ENCODE measurements around the gene CPLX1. TPM values are rescaled to one million over a fixed set of nuclear protein-coding genes. Genes with fewer than 3 reads are reported as not detected.

The CPLX1 gene
- total RNA-seq, 6 experiments from 2014 or later: 0.12 to 0.32 (median 0.20) TPM; not detected in 1

DNA sequence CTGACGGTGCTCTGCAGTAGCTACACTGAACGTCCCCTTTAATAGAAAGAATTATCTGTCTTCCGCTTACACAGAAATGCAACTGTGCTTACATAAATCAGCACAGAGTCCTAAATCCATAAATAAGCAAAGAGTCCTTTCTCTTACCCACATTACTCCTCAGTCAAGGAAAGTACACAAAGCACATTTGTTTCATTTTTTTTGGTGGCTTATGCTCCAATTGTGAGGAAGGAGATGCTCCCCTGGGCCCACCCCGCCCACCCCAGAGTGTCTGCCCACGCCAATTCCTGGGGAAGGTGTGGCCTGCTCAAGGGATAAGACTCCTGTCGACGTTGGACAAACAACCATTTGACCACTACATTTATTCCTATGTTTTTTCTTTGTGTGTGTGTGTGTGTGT, 53.8 kb downstream of the CPLX1 start:
- peaks cover 15% of the 10 kb centered on the region for H3K9me3 Mint-ChIP-seq
- H3K27me3 Mint-ChIP-seq (ENCODE audit: insufficient read depth): peaks cover 10% of the 10 kb centered on the region; the same call in 1 of the 2 replicates
- peaks cover 11% of the 10 kb centered on the region for H3K4me1 Mint-ChIP-seq (ENCODE audit: low read depth)
- H3K36me3 Mint-ChIP-seq (ENCODE audit: low read depth): peaks cover 64% of the 10 kb centered on the region
- H3K4me3 Mint-ChIP-seq: no peak overlapping the region
- no peak for DNase-seq
- TF ChIP-seq, protein P1, sequence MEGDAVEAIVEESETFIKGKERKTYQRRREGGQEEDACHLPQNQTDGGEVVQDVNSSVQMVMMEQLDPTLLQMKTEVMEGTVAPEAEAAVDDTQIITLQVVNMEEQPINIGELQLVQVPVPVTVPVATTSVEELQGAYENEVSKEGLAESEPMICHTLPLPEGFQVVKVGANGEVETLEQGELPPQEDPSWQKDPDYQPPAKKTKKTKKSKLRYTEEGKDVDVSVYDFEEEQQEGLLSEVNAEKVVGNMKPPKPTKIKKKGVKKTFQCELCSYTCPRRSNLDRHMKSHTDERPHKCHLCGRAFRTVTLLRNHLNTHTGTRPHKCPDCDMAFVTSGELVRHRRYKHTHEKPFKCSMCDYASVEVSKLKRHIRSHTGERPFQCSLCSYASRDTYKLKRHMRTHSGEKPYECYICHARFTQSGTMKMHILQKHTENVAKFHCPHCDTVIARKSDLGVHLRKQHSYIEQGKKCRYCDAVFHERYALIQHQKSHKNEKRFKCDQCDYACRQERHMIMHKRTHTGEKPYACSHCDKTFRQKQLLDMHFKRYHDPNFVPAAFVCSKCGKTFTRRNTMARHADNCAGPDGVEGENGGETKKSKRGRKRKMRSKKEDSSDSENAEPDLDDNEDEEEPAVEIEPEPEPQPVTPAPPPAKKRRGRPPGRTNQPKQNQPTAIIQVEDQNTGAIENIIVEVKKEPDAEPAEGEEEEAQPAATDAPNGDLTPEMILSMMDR (IDR thresholded peaks at IDR 0.05): no peak
- H3K27ac Mint-ChIP-seq: peak overlapping the region; percentile 26; the same call in 1 of the 2 replicates

DNA sequence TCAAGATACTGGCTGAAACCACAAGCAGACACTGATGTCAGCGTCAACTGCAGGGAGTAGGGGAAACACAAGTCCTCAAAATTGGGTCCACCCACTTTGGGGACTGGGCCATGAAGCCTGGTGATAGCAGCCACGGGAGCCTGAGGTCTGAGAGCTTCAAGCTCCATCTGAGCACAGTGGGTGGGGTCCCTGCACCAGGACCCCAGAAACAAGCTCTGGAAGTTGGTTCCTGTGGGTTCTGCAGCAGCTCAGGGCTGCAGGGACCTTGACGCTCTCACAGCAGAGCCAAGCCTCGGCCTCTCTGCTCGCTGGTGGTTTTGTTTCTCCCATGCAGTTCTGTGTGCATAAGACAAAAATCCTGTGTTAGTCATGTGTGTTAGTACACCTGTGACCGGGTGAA, 54.5 kb downstream of the CPLX1 start:
- Mint-ChIP-seq H3K27ac (0 out of 2 replicates have a peak overlapping the region, but pooled peaks have one; percentile 42), H3K27me3 (ENCODE audit: insufficient read depth) (peaks cover 15% of the 10 kb centered on the region)

DNA sequence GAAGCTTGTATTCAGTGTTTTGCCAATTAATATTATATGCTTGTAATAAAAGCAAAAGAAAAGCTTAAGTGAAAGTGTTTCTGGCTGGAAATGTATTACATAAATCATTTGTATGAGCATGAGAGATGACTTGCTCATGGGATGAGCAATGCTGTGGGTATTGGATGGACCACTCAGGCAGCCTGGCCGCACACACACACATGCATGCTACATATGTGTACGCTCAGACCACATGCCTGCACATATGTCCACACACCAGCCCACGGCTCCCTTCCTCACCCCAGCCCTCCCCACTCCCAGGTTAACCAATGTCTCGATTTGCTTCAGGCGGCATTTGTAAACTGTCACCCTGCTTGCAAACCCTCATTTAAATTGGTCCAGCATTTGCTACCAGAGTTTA, 55.9 kb downstream of the CPLX1 start:
- DNase-seq: no peak

More for the DNA sequence above, 54.5 kb downstream of the CPLX1 start:
- DNase-seq: no peak
- H3K4me3 Mint-ChIP-seq: no peak overlapping the region
- peaks cover 7% of the 10 kb centered on the region for H3K4me1 Mint-ChIP-seq (ENCODE audit: low read depth)
- TF ChIP-seq, protein P1 (IDR thresholded peaks at IDR 0.05): no peak
- peaks cover 64% of the 10 kb centered on the region for H3K36me3 Mint-ChIP-seq (ENCODE audit: low read depth)
- peaks cover 15% of the 10 kb centered on the region for H3K9me3 Mint-ChIP-seq

DNA sequence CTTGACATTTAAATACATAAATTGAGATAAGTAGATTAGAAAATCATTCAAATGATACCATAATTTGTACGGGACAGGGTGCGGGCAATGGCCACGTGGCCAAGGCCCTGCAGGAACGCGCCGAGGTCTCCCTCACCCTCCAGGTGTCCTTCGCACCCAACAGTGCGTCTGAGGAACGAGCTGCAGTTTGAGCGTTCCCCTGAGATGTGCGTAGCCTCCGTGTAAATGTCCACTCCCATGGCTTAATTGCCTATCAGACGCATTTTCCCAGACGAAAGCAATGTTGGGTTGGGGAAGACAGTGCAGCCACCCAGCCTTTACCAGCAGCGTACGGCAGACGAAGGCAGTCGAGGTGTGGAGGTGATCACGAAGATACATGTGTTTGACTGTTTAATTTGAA, 56.4 kb downstream of the CPLX1 start:
- H3K27ac Mint-ChIP-seq: no peak overlapping the region
- TF ChIP-seq, protein P1 (IDR thresholded peaks at IDR 0.05): no peak
- H3K9me3 Mint-ChIP-seq: peaks cover 13% of the 10 kb centered on the region

More for the DNA sequence above, 55.9 kb downstream of the CPLX1 start:
- H3K9me3 Mint-ChIP-seq: peaks cover 17% of the 10 kb centered on the region
- peaks cover 15% of the 10 kb centered on the region for H3K27me3 Mint-ChIP-seq (ENCODE audit: insufficient read depth)
- peaks cover 63% of the 10 kb centered on the region for H3K36me3 Mint-ChIP-seq (ENCODE audit: low read depth)
- TF ChIP-seq, protein P1 (IDR thresholded peaks at IDR 0.05): no peak
- H3K4me3 Mint-ChIP-seq: no peak overlapping the region
- H3K4me1 Mint-ChIP-seq (ENCODE audit: low read depth): peaks cover 7% of the 10 kb centered on the region
- no peak overlapping the region for H3K27ac Mint-ChIP-seq

DNA sequence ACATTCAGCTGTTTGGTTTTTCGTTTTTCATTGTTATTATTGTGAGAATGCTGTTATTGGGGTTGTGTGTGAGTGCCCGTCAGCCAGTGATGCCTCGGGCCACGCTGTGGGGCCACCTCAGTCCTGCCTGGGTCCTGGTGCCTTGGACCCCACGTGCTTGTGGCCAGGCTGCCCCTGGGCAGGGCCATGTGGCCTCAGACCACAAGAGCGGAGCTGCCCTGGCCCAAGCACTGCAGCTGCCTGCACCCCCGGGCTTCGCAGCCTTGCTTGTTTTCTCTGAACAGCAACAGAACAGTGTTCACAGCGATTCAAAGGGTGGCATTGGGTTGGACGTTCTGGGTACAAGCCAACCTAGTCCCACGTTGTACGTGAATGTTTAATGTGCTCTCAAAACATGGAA, 56.9 kb downstream of the CPLX1 start:
- DNase-seq: no peak
- Mint-ChIP-seq H3K9me3 (peaks cover 7% of the 10 kb centered on the region), H3K27me3 (ENCODE audit: insufficient read depth) (peaks cover 9% of the 10 kb centered on the region), H3K4me3 (no peak overlapping the region), H3K36me3 (ENCODE audit: low read depth) (peaks cover 59% of the 10 kb centered on the region), H3K4me1 (ENCODE audit: low read depth) (peaks cover 7% of the 10 kb centered on the region; the same call in 1 of the 2 replicates), H3K27ac (no peak overlapping the region)
- TF ChIP-seq, protein P1 (IDR thresholded peaks at IDR 0.05): no peak

More for the DNA sequence above, 56.4 kb downstream of the CPLX1 start:
- H3K27me3 Mint-ChIP-seq (ENCODE audit: insufficient read depth): peaks cover 14% of the 10 kb centered on the region
- DNase-seq: no peak
- no peak overlapping the region for H3K4me3 Mint-ChIP-seq
- H3K4me1 Mint-ChIP-seq (ENCODE audit: low read depth): peaks cover 7% of the 10 kb centered on the region
- peaks cover 63% of the 10 kb centered on the region for H3K36me3 Mint-ChIP-seq (ENCODE audit: low read depth)

Data from HFFc6 (cell line).